ENCODE results near the gene RBM38.

Gene RBM38

GRCh38 chr20:57411406-57412283 lies 20.4 kb downstream of the RBM38 start:
- H3K4me2 ChIP-seq (ENCODE audit: low read length) = no peak overlapping the region
- H3K79me2 ChIP-seq (ENCODE audit: low read length) = no peaks in the 10 kb centered on the region; the same call in 1 of the 2 replicates
- no peaks in the 10 kb centered on the region for H3K9me3 ChIP-seq (ENCODE audit: insufficient read depth, low read length)
- peaks cover 43% of the 10 kb centered on the region for H3K36me3 ChIP-seq (replicated peaks; ENCODE audit: low read depth, low read length)
- peaks cover 48% of the 10 kb centered on the region for H4K20me1 ChIP-seq (ENCODE audit: insufficient read depth, low read length)
- no peak overlapping the region for H3K27ac ChIP-seq (ENCODE audit: low read length)
- no peaks in the 10 kb centered on the region for H3K4me1 ChIP-seq (ENCODE audit: low read length)
- no peak for TF ChIP-seq CTCF (IDR thresholded peaks at IDR 0.05; ENCODE audit: low read depth, low read length)
- TF ChIP-seq EZH2phosphoT487 (IDR thresholded peaks at IDR 0.05; ENCODE audit: low read depth) = no peak
- no peak overlapping the region for H3K9ac ChIP-seq (ENCODE audit: low read length)
- H3K4me3 ChIP-seq (ENCODE audit: low read length) = no peak overlapping the region
- H3K27me3 ChIP-seq (ENCODE audit: low read depth, low read length) = no peaks in the 10 kb centered on the region
- H2AFZ ChIP-seq (ENCODE audit: low read depth, low read length) = no peak overlapping the region

- Histone ChIP-seq H3K79me2 (ENCODE audit: low read length) (no peaks in the 10 kb centered on the region; the same call in 1 of the 2 replicates), H4K20me1 (ENCODE audit: insufficient read depth, low read length) (peaks cover 40% of the 10 kb centered on the region), H3K27me3 (ENCODE audit: low read depth, low read length) (peaks cover 5% of the 10 kb centered on the region), H3K9me3 (ENCODE audit: insufficient read depth, low read length) (no peaks in the 10 kb centered on the region), H3K4me3 (ENCODE audit: low read length) (no peak overlapping the region), H3K27ac (ENCODE audit: low read length) (no peak overlapping the region), H3K36me3 (replicated peaks; ENCODE audit: low read depth, low read length) (peaks cover 36% of the 10 kb centered on the region), H3K4me2 (ENCODE audit: low read length) (no peak overlapping the region), H2AFZ (ENCODE audit: low read depth, low read length) (no peak overlapping the region), H3K9ac (ENCODE audit: low read length) (no peak overlapping the region), H3K4me1 (ENCODE audit: low read length) (no peaks in the 10 kb centered on the region)
- TF ChIP-seq EZH2phosphoT487 (IDR thresholded peaks at IDR 0.05; ENCODE audit: low read depth) (no peak), CTCF (IDR thresholded peaks at IDR 0.05; ENCODE audit: low read depth, low read length) (no peak)
These were observed 21.3 kb downstream of the RBM38 start for GRCh38 chr20:57412347-57413029.

GRCh38 chr20:57413986-57414385 lies 22.8 kb downstream of the RBM38 start:
- Histone ChIP-seq H3K27me3 (ENCODE audit: low read depth, low read length) (peaks cover 17% of the 10 kb centered on the region), H4K20me1 (ENCODE audit: insufficient read depth, low read length) (peaks cover 25% of the 10 kb centered on the region), H2AFZ (ENCODE audit: low read depth, low read length) (no peak overlapping the region), H3K36me3 (replicated peaks; ENCODE audit: low read depth, low read length) (peaks cover 21% of the 10 kb centered on the region), H3K9ac (ENCODE audit: low read length) (no peak overlapping the region), H3K4me1 (ENCODE audit: low read length) (no peaks in the 10 kb centered on the region), H3K4me3 (ENCODE audit: low read length) (no peak overlapping the region), H3K27ac (ENCODE audit: low read length) (no peak overlapping the region), H3K4me2 (ENCODE audit: low read length) (no peak overlapping the region), H3K79me2 (ENCODE audit: low read length) (no peaks in the 10 kb centered on the region), H3K9me3 (ENCODE audit: insufficient read depth, low read length) (no peaks in the 10 kb centered on the region)
- TF ChIP-seq CTCF (IDR thresholded peaks at IDR 0.05; ENCODE audit: low read depth, low read length) (no peak), EZH2phosphoT487 (IDR thresholded peaks at IDR 0.05; ENCODE audit: low read depth) (no peak)

- no peak overlapping the region for H3K27ac ChIP-seq (ENCODE audit: low read length)
- H3K9me3 ChIP-seq (ENCODE audit: insufficient read depth, low read length) = no peaks in the 10 kb centered on the region
- H3K4me1 ChIP-seq (ENCODE audit: low read length) = no peaks in the 10 kb centered on the region
- H3K4me2 ChIP-seq (ENCODE audit: low read length) = no peak overlapping the region
- H3K9ac ChIP-seq (ENCODE audit: low read length) = no peak overlapping the region
- TF ChIP-seq EZH2phosphoT487 (IDR thresholded peaks at IDR 0.05; ENCODE audit: low read depth) (no peak), CTCF (IDR thresholded peaks at IDR 0.05; ENCODE audit: low read depth, low read length) (no peak)
- H3K36me3 ChIP-seq (replicated peaks; ENCODE audit: low read depth, low read length) = peaks cover 10% of the 10 kb centered on the region
- peaks cover 14% of the 10 kb centered on the region for H4K20me1 ChIP-seq (ENCODE audit: insufficient read depth, low read length)
- H3K4me3 ChIP-seq (ENCODE audit: low read length) = no peak overlapping the region
- H3K27me3 ChIP-seq (ENCODE audit: low read depth, low read length) = peaks cover 17% of the 10 kb centered on the region
- no peak overlapping the region for H2AFZ ChIP-seq (ENCODE audit: low read depth, low read length)
- no peaks in the 10 kb centered on the region for H3K79me2 ChIP-seq (ENCODE audit: low read length)
These were observed 23.8 kb downstream of the RBM38 start for GRCh38 chr20:57414867-57415592.
